GM19351 (cell line): ENCODE data around the gene PTCHD1.
A peak's percentile ranks its signal among the peaks of the same experiment; 100 is the strongest.

Experiments
- ATAC-seq: cut with Tn5 transposase; IDR thresholded peaks from one replicate; pipeline ENCODE4 v1.9.1; 2021; ENCODE audit warnings: mild to moderate bottlenecking, moderate library complexity; ENCODE audit not compliant: unreplicated experiment

Gene PTCHD1

GRCh38 chrX:23334848-23335599 is at the start of gene PTCHD1:
TSS of gene PTCHD1 (plus strand) at chrX:23334849. CDS start at chrX:23334876, 27 bp downstream.
- ATAC-seq: no peak

GRCh38 chrX:23286731-23287130 is 47.9 kb upstream of the PTCHD1 start:
- ATAC-seq: no peak

GRCh38 chrX:23287191-23287725 is 47.4 kb upstream of the PTCHD1 start:
- ATAC-seq: no peak

- ATAC-seq: no peak
These were observed 42.2 kb upstream of the PTCHD1 start for GRCh38 chrX:23292354-23292987.

- ATAC-seq: no peak
These were observed 41.5 kb upstream of the PTCHD1 start for GRCh38 chrX:23292988-23293651.

GRCh38 chrX:23304881-23305280 is 29.8 kb upstream of the PTCHD1 start:
- ATAC-seq: no peak

GRCh38 chrX:23311731-23312130 is 22.9 kb upstream of the PTCHD1 start:
- no peak for ATAC-seq

GRCh38 chrX:23312136-23312535 is 22.5 kb upstream of the PTCHD1 start:
- no peak for ATAC-seq

GRCh38 chrX:23317799-23318724 is 16.6 kb upstream of the PTCHD1 start:
- peak; percentile 95 for ATAC-seq

GRCh38 chrX:23327104-23327503 is 7.5 kb upstream of the PTCHD1 start:
- no peak for ATAC-seq

- ATAC-seq: no peak
These were observed 2.9 kb upstream of the PTCHD1 start for GRCh38 chrX:23331701-23332100.

- ATAC-seq: no peak
These were observed 2.4 kb upstream of the PTCHD1 start for GRCh38 chrX:23332101-23332887.

- ATAC-seq: no peak
These were observed 1.5 kb upstream of the PTCHD1 start for GRCh38 chrX:23332888-23333821.

GRCh38 chrX:23333842-23334520 is 668 bp upstream of the PTCHD1 start:
- ATAC-seq: no peak

- ATAC-seq: no peak
These were observed 165 bp upstream of the PTCHD1 start for GRCh38 chrX:23334521-23334847.

- no peak for ATAC-seq
These were observed 3.7 kb downstream of the PTCHD1 start for GRCh38 chrX:23338334-23338733.

- ATAC-seq: no peak
These were observed 6.8 kb downstream of the PTCHD1 start for GRCh38 chrX:23341452-23341851.

GRCh38 chrX:23344238-23344903 is 9.7 kb downstream of the PTCHD1 start:
- ATAC-seq: no peak
